ENCODE results near the gene SLC10A7. TPM values are rescaled to one million over a fixed set of nuclear protein-coding genes. Genes with fewer than 3 reads are reported as not detected.

SLC10A7 gene
- total RNA-seq, 1 donor from 2014 or later, result 11.8 TPM

- no peak for TF ChIP-seq CTCF (IDR thresholded peaks at IDR 0.05; ENCODE audit: unreplicated experiment)
- Mint-ChIP-seq H3K4me1 (ENCODE audit: unreplicated experiment) (no peaks in the 10 kb centered on the region), H3K4me3 (ENCODE audit: unreplicated experiment) (no peak overlapping the region)
Observed at GRCh38 chr4:146545102-146545501, 23.4 kb upstream of the SLC10A7 start.

GRCh38 chr4:146534178-146534577, 12.4 kb upstream of the SLC10A7 start:
- Mint-ChIP-seq H3K36me3 (ENCODE audit: low read depth, unreplicated experiment) (peaks cover 3% of the 10 kb centered on the region), H3K27me3 (ENCODE audit: unreplicated experiment) (peaks cover 5% of the 10 kb centered on the region), H3K4me1 (ENCODE audit: unreplicated experiment) (peaks cover 3% of the 10 kb centered on the region), H3K9me3 (ENCODE audit: unreplicated experiment) (peaks cover 6% of the 10 kb centered on the region), H3K27ac (ENCODE audit: unreplicated experiment) (no peak overlapping the region), H3K4me3 (ENCODE audit: unreplicated experiment) (no peak overlapping the region)
- no peak for TF ChIP-seq CTCF (IDR thresholded peaks at IDR 0.05; ENCODE audit: unreplicated experiment)
- no peak for DNase-seq (ENCODE audit: low spot score)

More at GRCh38 chr4:146545102-146545501, 23.4 kb upstream of the SLC10A7 start:
- Mint-ChIP-seq H3K27me3 (ENCODE audit: unreplicated experiment) (peaks cover 5% of the 10 kb centered on the region), H3K9me3 (ENCODE audit: unreplicated experiment) (no peaks in the 10 kb centered on the region), H3K36me3 (ENCODE audit: low read depth, unreplicated experiment) (no peaks in the 10 kb centered on the region), H3K27ac (ENCODE audit: unreplicated experiment) (no peak overlapping the region)
- DNase-seq (ENCODE audit: low spot score), result peak; percentile 14

GRCh38 chr4:146525754-146526153, 4.0 kb upstream of the SLC10A7 start:
- TF ChIP-seq CTCF (IDR thresholded peaks at IDR 0.05; ENCODE audit: unreplicated experiment), result no peak
- no peak for DNase-seq (ENCODE audit: low spot score)
- Mint-ChIP-seq H3K9me3 (ENCODE audit: unreplicated experiment) (no peaks in the 10 kb centered on the region), H3K27ac (ENCODE audit: unreplicated experiment) (no peak overlapping the region), H3K36me3 (ENCODE audit: low read depth, unreplicated experiment) (peaks cover 3% of the 10 kb centered on the region), H3K27me3 (ENCODE audit: unreplicated experiment) (peaks cover 6% of the 10 kb centered on the region), H3K4me3 (ENCODE audit: unreplicated experiment) (no peak overlapping the region), H3K4me1 (ENCODE audit: unreplicated experiment) (peaks cover 7% of the 10 kb centered on the region)

- H3K4me1 Mint-ChIP-seq (ENCODE audit: unreplicated experiment), result peaks cover 7% of the 10 kb centered on the region
- no peak overlapping the region for H3K4me3 Mint-ChIP-seq (ENCODE audit: unreplicated experiment)
- H3K9me3 Mint-ChIP-seq (ENCODE audit: unreplicated experiment), result no peaks in the 10 kb centered on the region
- no peak for DNase-seq (ENCODE audit: low spot score)
- no peak for TF ChIP-seq CTCF (IDR thresholded peaks at IDR 0.05; ENCODE audit: unreplicated experiment)
- H3K36me3 Mint-ChIP-seq (ENCODE audit: low read depth, unreplicated experiment), result peaks cover 3% of the 10 kb centered on the region
- no peak overlapping the region for H3K27ac Mint-ChIP-seq (ENCODE audit: unreplicated experiment)
- peaks cover 3% of the 10 kb centered on the region for H3K27me3 Mint-ChIP-seq (ENCODE audit: unreplicated experiment)
Observed at GRCh38 chr4:146524663-146525062, 2.9 kb upstream of the SLC10A7 start.

GRCh38 chr4:146522869-146523205, 1.1 kb upstream of the SLC10A7 start:
- peak overlapping the region; percentile 62 for H3K27ac Mint-ChIP-seq (ENCODE audit: unreplicated experiment)
- no peak for DNase-seq (ENCODE audit: low spot score)
- no peak overlapping the region for H3K4me3 Mint-ChIP-seq (ENCODE audit: unreplicated experiment)
- H3K36me3 Mint-ChIP-seq (ENCODE audit: low read depth, unreplicated experiment), result no peaks in the 10 kb centered on the region
- TF ChIP-seq CTCF (IDR thresholded peaks at IDR 0.05; ENCODE audit: unreplicated experiment), result no peak
- no peaks in the 10 kb centered on the region for H3K9me3 Mint-ChIP-seq (ENCODE audit: unreplicated experiment)
- peaks cover 7% of the 10 kb centered on the region for H3K4me1 Mint-ChIP-seq (ENCODE audit: unreplicated experiment)
- peaks cover 3% of the 10 kb centered on the region for H3K27me3 Mint-ChIP-seq (ENCODE audit: unreplicated experiment)
